Hematopoietic multipotent progenitor cell treated with erythropoietin and hydrocortisone succinate and interleukin-3 and kit ligand, for 17 days (in vitro differentiated cells): ENCODE results near the gene TRAM2.
A peak's percentile ranks its signal among the peaks of the same experiment; 100 is the strongest.

Source experiments
- DNase-seq: peaks from one replicate; pipeline ENCODE4 v3.0.0-alpha.2; 2015; ENCODE audit warnings: low spot score

TRAM2 gene

DNA sequence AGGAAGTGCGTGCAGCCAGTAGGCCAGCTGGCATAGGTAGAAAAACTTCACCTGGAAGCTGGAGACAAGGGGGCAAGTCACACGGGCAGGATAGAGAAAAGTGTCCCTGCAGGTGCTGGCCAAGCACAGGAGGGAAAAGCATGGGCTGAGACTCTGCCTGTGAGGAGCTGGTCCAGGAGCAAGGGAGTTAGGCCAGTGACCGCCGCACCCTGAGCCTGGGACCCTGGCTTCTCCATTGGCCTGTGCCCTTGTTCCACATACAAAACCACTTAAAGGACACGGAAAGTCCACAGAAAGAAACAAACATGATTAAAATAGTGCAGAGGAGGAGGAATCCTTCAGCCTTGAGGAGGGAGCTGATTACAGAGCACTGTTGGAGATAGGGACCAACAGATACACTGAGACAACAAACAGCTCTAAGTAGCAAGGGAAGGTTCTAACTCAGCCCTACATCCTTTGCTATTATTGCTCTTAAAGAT, 68.6 kb downstream of the TRAM2 start:
- no peak for DNase-seq

DNA sequence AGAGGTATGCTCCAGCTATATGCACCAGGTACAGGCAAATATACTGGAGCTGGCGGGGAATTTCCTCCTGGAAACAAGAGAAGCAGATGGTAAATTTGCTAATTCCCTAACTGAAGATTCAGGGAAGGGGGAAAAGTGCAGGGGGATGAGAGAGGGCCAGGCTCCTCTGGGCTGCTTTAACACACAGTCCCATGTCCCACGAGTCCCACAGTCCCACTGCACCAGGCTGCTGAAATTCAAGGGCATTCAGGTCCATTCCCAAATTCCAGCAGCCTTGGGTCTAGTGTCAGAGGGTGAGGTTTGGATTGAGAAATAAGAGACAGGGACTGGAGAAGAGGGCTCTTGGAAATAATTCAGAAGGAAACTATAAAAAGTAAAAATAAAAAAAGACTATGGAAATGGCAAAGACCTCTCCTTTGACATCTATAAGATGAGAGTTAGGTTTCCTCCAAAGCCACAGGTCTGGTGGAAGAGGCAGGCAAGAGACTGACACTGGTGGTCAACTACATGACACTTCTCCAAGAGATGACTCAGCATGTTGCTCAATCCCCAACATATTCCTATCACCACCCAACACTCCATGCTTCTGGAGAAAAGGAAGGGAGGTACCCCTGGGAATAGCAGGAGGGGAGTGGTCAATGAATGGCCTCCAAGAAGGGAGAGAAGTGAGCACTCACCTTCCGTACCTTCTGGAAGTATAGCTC, 69.2 kb downstream of the TRAM2 start:
- DNase-seq = no peak

DNA sequence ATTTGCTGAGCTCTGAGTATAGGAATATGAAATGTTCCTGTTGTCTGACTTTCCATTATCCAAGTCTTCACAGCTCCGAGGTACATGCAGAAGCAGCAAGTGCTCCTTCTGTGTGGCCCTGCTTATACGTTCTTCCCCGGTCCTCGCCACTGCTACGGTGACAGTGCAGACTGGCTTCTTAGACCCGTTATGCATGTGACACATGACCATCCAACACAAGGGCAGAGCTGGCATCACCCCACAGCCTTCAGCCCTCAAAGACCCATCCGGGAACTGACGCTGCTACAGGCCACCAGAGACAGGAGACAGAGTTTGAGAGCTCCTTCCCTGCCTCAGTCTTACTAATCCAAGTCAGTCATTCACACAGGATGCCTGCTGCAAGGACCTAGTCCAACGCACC, 70.4 kb downstream of the TRAM2 start:
- no peak for DNase-seq

DNA sequence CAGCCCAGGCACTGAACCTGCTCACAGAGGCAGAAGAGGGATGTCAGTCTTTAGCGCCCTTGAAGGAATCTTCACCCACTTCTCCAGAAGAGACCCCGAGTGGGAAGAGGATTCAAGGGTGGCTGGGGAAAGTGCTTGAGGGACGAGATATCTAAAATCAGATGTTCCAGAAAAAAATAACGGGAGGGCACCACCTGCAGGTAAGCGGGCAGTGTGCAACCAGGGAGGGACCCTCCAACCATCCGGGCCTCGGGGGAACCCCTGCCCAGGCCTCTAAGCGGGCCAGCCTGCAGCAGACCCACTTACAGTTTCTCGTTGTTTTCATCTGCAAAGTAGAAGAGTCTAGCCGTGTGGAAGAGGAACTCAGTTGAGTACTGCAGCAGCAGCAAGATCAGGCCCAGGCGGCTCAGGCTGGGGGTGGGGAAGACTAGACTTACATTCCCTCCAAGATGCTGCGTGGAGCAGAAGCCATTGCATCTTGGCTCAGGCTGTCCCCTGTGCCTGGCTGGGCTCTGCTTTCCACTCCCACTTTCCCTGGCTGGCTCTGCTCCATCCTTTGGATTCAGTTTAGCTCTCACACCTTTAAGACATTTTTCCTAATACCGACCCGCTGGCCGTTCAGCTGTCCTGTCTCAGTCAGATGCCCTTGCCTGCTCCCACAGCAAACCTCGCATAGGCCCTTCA, 71.0 kb downstream of the TRAM2 start:
- no peak for DNase-seq

DNA sequence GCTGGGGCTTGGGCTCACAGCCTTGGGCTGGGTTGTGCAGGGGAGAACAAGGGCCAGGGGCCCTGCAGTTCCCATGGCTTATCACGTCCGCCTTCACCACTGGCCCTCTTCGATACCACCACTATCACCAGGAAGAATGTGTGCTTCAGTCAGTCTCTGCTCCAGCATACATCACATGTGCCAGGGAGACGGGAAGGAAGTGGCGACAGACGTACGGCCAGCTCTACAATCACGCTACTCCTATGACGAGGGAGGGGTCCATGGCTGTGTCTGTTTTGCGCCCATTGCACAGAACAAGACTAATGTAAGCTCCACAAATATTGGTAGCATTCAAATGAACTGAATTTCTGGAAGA, 72.1 kb downstream of the TRAM2 start:
- DNase-seq = no peak

DNA sequence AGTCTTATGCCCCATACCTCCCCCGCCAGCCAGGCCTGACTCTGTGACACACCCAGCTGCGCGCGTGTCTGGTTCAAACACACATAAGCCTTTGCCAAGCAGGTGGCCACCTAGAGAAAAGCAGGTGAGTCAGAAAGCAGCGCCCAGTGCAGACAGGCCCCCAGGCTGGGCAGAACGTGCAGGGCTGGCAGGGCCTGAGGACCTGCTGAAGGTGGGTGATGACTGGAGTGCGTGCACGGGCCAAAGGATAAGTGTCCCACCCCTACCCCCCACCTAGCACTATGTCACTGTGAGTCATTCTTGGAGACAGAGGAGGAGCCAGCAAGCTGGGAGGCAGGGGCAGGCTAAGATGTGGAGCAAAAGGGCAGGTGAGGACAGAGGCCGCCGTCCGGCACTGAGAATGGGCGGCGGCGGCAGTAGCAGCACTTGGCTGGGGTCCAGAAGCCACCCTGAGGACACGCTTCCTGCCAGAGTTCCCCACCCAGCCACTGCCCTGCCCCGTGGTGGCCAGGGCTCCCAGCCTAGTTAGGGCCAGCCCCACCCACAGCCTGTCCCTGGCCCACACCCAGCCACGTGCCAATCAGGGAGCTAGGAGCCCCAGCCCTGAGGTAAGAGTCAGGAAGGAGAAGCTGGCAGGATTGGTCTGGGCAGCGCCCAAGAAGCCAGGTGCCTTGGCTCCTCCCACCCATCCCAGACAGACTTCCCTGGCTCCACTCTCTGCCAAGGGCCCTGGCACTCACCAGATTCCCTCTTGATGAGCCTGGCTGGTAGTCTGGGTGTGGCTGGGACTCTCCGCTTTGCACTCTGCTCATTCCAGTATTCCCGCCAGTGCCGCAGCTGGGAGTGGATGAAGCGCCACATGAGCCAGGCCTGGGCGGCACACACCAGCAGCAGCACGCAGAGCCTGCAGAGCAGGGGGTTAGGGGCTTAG, 72.7 kb downstream of the TRAM2 start:
- peak; percentile 94 for DNase-seq

DNA sequence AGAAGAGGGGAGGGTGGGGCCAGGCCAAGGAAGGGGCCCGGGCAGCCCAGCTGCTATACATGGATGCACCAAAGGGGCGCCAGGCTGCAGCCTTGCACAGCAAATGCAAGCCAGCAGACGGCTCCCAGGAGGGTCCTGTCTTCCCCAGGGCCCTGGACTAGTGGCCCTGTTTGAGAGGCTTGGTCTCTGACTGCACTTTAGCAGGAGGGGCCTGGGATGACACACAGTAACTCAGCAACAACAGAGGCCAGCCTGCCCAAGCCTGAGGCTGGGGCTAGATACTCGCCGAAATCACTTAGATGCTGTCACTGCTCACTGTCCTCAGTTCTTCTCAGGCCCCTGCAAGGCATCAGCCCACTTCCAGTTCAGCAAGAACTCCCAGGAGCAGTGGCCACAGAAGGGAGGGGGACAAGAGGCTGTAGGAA, 73.5 kb downstream of the TRAM2 start:
- no peak for DNase-seq

DNA sequence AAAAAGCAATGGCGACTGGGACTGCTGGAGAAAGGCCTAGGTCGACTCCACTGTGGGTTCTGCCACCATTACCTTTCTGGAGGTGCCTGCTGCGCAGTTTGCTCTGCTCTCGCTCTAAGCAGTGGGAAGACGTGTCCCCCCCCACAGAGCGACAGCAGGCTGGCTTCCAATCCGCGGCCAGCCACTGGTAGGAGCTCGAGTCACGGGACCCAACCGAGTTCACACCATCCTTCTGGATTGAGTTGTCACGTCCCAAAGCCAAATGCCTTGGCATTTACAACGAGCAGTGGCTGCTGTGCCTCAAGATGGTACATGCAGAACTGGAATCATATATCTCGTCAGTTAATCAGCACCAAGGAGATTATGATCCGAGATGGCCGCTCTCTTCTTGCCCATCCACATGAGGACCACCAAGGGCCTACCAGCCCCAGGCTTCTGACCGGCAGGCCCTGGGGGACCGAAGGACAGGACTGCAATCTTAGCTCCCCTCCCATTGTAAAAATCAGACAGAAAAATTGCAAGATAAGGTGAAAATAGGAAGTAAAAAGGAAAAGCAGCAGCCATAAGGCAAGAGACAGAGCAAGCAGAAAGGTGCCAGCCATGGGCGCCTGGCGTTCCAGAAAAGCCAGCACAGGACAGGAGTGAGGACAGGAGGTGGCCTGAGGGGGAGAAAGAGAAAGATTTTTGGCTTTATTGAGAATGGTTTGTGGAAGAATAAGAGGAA, 74.4 kb downstream of the TRAM2 start:
- DNase-seq = no peak

DNA sequence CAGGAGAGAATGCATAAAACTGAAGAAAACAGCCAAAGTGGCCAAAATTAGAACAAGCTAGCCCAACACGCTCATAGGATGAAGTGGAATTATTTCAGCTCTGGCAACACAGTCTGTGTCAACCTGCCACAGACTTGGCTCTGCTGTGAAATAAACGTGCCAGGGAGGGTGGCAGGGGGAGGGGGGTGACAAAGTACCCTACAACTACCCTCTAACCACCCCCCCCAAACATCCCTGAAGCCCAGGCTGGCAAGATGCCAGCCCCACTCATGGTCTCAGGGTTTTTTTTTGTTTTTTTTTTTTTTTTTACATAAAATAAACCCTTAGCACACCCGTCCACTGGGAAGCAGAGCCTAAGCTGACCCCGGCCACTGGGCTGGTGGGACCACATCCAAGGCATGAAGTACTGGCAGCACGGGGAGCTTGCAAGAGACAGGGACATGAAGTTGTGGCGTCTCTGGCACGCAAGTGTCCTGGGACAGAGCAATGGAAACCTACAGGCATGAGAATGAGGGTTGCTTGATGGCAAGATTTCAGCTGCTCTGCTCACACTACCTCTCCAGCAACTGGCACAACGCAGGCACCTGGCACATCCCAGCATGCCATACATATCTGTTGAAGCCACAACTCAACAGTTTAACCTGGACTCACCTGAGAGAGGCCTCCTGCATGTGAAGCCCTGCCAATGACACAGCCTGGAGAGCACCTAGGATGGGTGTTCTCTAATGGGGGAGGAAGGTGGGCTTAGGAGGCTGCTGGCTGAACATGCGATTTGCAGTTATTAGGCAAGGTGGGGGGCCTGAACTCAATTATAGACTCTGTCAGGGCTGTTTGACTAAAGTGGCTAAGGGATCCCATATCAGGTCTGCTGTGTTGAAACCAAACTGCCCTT, 76.4 kb downstream of the TRAM2 start:
- no peak for DNase-seq

DNA sequence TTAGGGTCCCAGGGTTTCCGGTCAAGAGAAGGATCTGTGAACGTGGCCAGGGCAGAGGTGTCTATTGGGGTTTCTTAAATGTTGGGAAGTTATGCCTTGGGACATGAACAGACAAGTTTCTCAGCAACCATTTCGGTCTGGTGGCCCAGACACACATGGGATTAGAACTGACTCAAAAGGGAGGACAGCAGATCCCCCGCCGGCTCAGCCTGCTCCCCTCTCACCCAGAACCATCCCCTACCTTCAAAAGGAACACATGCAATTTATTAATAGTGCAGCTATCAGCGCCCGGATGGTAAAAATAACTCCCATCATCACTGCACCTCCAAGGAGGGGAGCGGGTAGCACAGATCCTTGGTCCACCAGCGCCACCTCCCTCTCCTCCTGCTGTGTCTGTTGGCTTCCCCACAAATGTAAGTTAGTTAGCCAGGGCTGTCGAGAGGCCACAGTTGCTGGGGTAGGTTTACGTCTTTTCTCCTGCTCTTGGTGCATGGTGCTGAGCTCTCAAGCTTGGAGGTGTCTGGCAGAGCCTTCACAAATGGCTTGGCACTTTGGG, 77.1 kb downstream of the TRAM2 start:
- no peak for DNase-seq

DNA sequence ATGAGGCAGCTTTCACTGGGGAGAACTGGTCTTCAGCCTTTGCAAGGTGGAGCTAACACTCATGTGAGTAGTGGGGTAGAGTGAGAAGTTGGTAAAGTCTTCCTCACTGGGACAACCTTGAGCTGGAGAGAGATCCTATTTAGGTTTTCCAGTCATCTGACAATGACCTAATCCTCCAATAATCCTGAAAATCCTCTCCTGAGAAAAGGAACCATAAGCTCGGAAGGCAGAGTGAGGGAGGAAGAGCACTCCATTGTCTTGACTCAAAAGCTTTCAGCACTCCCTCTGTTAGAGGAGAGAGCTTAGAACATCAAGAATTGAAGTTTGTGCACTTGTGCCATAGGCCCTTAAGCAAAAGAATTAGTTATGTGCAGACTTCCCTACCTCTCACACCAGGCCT, 77.8 kb downstream of the TRAM2 start:
- DNase-seq = no peak

DNA sequence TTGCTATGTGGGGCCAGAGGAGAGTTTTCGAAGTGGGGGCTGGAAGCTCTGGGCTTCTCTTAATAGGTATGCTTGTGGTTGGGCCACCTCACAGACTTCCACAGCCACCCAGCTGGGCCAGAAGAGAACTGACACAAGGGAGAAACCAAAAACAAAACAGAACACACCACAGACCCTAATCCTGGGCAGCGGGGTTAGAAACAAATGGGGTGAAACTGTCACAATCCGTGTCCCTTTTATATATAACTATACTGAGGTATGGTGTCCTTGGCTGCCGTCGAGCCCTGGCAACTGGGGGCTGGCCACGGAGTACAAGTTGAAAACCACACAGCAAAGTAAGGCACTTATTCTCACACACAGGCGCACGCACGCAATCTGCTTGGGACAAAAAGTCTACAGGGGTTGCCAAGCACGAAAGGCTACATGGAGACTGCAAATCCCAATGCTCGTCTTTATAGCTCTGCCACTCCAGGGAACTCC, 78.3 kb downstream of the TRAM2 start:
- DNase-seq = no peak

DNA sequence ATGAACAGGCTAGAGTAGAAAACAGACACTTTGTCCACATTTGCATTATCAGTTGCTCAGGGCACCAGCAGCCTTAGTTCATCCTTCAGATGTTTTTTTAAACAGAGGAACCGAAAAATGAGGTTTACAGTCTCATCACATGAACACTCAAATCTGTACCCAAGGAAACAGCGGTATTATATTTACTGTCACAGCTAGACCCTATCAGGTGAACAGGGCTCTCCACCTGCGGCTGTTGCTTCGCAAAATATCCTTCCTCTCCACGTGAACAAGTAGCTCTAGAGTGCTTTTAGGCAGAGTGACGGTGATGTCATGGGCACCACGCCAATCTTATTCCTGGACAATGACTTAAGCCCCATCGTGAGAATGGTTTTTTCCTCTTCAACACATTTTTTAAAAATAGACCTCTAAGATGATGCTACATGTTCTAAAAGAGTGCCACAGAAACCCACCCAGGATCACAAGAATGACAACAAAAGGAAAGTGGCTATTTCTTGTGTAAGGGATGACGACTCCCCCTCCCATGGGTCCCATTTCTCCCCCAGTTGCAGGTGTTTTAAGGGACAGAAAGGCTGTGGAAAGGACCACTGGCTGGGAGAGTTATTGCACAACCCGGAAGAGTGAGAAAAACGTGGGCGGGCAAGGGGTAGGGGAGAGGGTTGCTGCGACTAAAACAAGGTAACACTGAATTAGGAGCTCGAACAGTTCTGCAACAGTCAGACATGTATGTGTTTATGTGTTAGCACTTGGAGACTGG, 79.0 kb downstream of the TRAM2 start:
- no peak for DNase-seq

DNA sequence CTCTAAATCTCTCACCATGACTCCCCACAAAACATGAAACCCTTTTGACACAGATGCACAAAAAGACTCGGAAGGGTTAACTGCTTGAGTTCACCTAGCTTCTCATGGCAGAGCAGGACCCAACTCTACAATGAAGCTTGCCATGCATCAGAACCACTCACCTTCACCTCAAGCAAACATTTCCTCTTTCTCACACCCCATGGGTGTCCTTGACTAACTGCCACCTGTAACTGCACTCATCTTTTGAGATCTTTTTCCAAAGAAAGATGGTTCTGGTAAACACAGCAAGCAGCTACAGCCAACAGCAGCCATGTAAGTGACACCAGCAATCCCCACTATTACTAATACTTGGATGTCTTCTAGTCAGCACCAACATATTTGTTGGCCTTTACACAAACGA, 80.2 kb downstream of the TRAM2 start:
- DNase-seq = no peak

DNA sequence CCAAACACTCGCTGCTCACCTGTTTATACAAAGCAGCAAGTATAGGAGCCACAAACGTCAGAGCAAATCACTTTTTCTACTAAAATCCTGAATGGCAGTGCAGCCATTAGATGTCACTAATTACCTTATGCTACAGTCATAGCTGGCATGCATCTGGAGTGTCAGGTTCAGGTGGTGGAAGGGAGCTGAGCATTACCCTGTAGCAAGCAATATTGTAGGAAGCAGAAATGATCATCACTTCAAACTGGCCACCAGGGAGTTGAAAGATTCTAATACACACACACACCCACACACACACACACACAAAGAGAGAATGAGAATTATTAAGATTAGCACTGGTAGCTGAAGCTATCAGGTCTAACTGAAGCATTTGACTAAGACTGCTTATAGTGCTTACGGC, 80.9 kb downstream of the TRAM2 start:
- DNase-seq = no peak

DNA sequence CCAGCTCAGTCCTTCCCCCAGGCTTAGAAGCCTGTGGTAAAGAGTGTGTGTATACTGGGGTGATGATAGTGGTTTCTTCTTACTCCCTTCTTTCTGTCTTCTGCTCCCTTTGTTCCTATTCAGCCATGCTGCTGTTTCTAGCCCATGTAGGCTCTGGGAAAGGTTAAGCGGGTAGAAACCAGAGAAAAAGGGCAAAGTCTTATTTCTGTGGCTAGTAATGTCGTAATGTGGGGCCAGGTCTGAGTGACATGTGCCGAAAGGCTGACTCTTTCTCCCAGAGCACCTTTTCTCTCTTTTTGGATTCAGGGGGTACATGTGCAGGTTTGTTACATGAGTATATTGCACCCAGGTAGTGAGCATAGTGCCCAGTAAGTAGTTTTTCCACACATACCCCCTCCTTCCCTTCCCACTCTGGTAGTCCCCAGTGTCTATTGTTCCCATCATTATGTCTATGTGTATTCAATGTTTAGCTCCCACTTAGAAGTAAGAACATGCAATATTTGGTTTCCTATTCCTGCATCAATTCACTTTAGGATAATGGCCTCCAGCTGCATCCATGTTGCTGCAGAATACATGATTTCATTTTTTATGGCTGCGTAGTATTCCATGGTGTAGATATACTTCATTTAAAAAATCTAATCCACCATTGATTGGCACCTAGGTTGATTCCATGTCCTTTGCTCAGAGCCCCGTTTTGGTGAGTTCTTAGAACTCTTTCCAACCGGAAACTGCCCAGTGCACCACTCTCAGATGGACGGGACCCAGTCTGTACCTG, 82.4 kb downstream of the TRAM2 start:
- DNase-seq = no peak

DNA sequence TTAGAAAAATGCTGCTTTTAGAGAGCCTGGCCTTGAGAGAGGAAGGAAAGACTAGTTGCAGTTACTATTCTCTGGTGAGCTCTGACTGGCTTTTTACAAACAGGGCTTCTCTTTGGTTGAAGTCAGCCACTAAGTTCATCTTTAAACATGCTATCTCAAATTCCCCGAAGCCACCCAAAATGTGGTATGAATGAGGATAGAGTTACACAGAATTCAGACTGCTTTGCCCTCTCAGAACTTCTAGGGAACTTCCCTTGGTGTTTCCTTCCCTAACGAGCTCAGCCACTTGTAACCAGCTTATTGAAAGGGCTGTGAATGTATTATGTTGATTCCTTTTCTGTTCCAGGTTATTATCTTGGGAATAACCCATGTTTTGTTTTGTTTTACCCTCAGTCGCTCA, 83.2 kb downstream of the TRAM2 start:
- no peak for DNase-seq

DNA sequence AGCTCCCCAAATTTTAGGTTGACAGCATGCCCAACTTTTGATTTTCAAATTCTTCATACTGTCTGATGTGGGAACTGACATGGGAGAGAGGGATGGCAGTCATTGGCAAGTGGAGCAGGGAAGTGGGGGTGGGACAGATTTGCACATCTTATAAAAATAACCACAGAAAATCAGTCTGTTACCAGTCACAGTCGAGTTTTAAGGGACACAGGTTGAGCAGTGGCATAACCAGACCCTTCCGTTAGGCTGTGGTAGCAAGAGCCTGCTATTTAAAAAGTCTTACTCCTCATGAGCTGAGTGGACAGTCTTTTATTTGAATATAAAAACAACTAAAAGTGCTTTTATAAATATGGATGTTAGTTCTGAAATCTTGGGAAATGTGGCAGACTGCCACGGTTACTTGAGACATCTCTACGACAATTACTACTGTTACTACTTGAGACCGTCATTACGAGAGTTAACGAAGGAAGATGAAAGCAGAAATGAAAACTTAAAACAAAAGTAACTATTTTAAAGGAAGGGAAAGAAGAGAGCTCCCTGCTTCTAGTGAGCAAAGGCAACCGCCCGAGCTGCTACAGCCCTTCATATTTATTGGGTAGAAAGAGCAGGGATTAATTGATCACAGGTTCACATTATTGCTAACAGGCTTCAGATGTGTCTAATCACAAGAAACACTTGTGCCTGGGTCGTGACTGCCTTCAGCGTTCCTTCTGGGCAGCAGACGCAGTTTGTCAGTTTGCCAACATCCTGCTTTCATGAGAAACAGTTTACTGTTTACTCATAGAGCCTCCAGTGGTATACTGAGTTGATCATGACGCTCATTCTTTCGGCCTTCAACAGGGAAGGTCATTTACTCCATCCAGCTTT, 85.4 kb downstream of the TRAM2 start:
- no peak for DNase-seq
